Heart right ventricle (tissue), 16 donors: ENCODE measurements around the gene RIPK1. TPM values are rescaled to one million over a fixed set of nuclear protein-coding genes. Genes with fewer than 3 reads are reported as not detected.
A peak's percentile ranks its signal among the peaks of the same experiment; 100 is the strongest.
"Not testable (repeated sequence)": the region's sequence is repeated elsewhere in the genome, so short reads cannot be mapped to it uniquely, and the experiment has no call there.

Experiments
- ATAC-seq, 8 donors: fragments of 200-7000 bp; cut with Tn5 transposase; one replicate each; pipeline ENCODE4 v1.9.1; 2020; ENCODE audit warnings: mild to moderate bottlenecking in 8 of 8, moderate library complexity in 8 of 8, moderate number of reproducible peaks in 1 of 8
- DNase-seq, 2 donors: peaks; one replicate each; pipeline ENCODE4 v3.0.0-alpha.2; 2020
- H3K27ac ChIP-seq, 10 donors: fragments of 200-600 bp; sonication (generic) in 2 of 10; one replicate each; pipeline versions ENCODE4 v1.5.0 to v1.8.0; 2020 to 2022; ENCODE audit warnings: mild to moderate bottlenecking in 3 of 10
- H3K27me3 ChIP-seq, 7 donors: fragments of 200-600 bp; one replicate each; pipeline ENCODE4 v1.8.0; 2021 to 2022; ENCODE audit warnings: mild to moderate bottlenecking in 2 of 7
- H3K36me3 ChIP-seq, 9 donors: fragments of 200-600 bp; sonication (generic) in 1 of 9; one replicate each; pipeline versions ENCODE4 v1.5.0 to v1.8.0; 2020 to 2022; ENCODE audit warnings: mild to moderate bottlenecking in 2 of 9
- H3K4me1 ChIP-seq, 9 donors: fragments of 200-600 bp; sonication (generic) in 1 of 9; one replicate each; pipeline versions ENCODE4 v1.5.0 to v1.8.0; 2020 to 2022; ENCODE audit warnings: mild to moderate bottlenecking in 4 of 9
- H3K4me3 ChIP-seq, 10 donors: fragments of 200-600 bp; sonication (generic) in 2 of 10; one replicate each; pipeline versions ENCODE4 v1.5.0 to v1.8.0; 2020 to 2022; ENCODE audit warnings: mild to moderate bottlenecking in 7 of 10, moderate library complexity in 2 of 10
- H3K9me3 ChIP-seq, 11 donors: fragments of 200-600 bp in 10 of 11; sonication (generic) in 2 of 11; one replicate each; pipeline versions ENCODE4 v1.5.0 to v1.8.0; 2013 to 2022; ENCODE audit warnings: mild to moderate bottlenecking in 2 of 11, control low read depth in 1 of 11, moderate library complexity in 1 of 11
- CTCF ChIP-seq, 9 donors: fragments of 200-600 bp; sonication (generic) in 2 of 9; IDR thresholded peaks; one replicate each; pipeline versions ENCODE4 v1.5.0 to v1.8.0; 2021 to 2022; ENCODE audit warnings: antibody characterized with exemption in 9 of 9, mild to moderate bottlenecking in 5 of 9, moderate library complexity in 1 of 9
- WGBS, 2 donors: extraction: QIAGEN DNeasy Blood & Tissue Kit; methylation state at CpG; one replicate each; pipeline ENCODE4 v1.1.7; 2013; ENCODE audit warnings: inconsistent platforms in 1 of 2; 5-methylcytosine and 5-hydroxymethylcytosine counted together
- intact Hi-C, 10 donors: fragments of 100-400 bp; cut with DNase I; formaldehyde crosslinking; loops; one replicate each; pipeline versions ENCODE4 v1.11.1 to v1.14.2; 2022
- polyA plus RNA-seq, 2 donors: library from polyadenylated mRNA; stranded (reverse); fragments of 200-250 nt; gene quantifications; one replicate each; pipeline ENCODE4 v1.2.3, GENCODE V29; 2013
- total RNA-seq, 10 donors: library from RNA; stranded (reverse); fragmentation: NEBNext Ultra II Directional in 3 of 10; extraction: Animal tissue kit (Norgen Biotek cat#: 25700) in 3 of 10; gene quantifications; one replicate each; pipeline versions ENCODE4 v1.2.1 to v1.2.4, GENCODE V29; 2021 to 2023
- donor health status: Arrhythmogenic right ventricular cardiomyopathy.
- donor health status: ischemic (EF 13 %, LVEDD 7.1; RV severe dilation, severe dysfunction).
- donor health status: healthy with polysubstance abuse.
- donor health status: DM: no; HTN: yes; CAD: no.
- donor health status: DM: no; HTN: no; CAD: no.
- donor health status: ischemic (EF 25% LVEDD 6.9; RV normal size, moderate dysfunction).
- donor health status: ischemic (EF 25% LVEDD 5.7; RV mildly dilated, moderate dysfunction).
- donor health status: healthy.
- donor health status: DM: yes; HTN: yes; CAD: no.
- donor health status: Ischemic cardiomyopathy.
- donor health status: ischemic (EF 35%, LVEDD 5.7; RV mildly dilated, moderate dysfunction).
- donor health status: nonischemic (EF 11% LVEDD 7.7; RV severe dilation, severe dysfunction).
- donor health status: DM: yes; HTN: yes; CAD: no.
- donor health status: PGD.
- donor health status: ischemic (EF 29% LVEDD 5.4; RV normal size, mild dysfunction).
- donor health status: nonischemic (EF 23%, LVEDD 6.1; RV moderate dilation, normal function).

RIPK1 gene
- total and polyA plus RNA-seq, 12 donors, result 5.1 to 12.9 (median 6.4) TPM

- Histone ChIP-seq H3K36me3 (no peaks in the 10 kb centered on the region), H3K4me3 (peak overlapping the region in 3 of 10 donors; percentile 56 to 65 (median 58)), H3K4me1 (peaks cover 0 to 32% (median 19%) of the 10 kb centered on the region in 9 donors), H3K27me3 (no peaks in the 10 kb centered on the region), H3K9me3 (no peaks in the 10 kb centered on the region), H3K27ac (peak overlapping the region in 1 of 10 donors; percentile 88)
- intact Hi-C loops, result loop anchor here in 7 of 10 donors (1.0 to 10.0 kb wide), 7 partner anchors 28 to 208 kb away; partner anchors contain the start of genes NQO2 (in 4 of the 7) and SERPINB1 (in 4 of the 7)
- 80 to 85% methylated on average over 17 of the region's 17 CpGs for WGBS, 2 donors
- no peak for TF ChIP-seq CTCF (IDR thresholded peaks at IDR 0.05)
- ATAC-seq (no peak), DNase-seq (no peak)
These were observed 15.6 kb upstream of the RIPK1 start for GRCh38 chr6:3052481-3053230.

DNA sequence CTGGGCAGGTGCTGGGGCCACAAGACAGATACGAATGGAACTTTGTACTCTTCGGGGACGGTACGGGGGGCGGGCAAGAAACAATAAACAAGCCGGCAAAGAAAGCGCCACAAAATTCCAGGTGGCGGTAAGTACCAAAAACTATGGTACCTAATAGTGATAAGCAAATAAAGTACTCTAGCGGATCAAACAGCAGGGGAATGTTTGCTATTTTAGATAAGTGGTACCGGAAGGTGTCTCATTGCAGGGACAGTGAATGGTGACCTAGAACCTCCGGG, 15.1 kb upstream of the RIPK1 start:
- Histone ChIP-seq H3K27me3 (no peaks in the 10 kb centered on the region), H3K9me3 (no peaks in the 10 kb centered on the region), H3K4me3 (peak overlapping the region in 9 of 10 donors; percentile 33 to 65 (median 52)), H3K36me3 (no peaks in the 10 kb centered on the region), H3K4me1 (peaks cover 0 to 32% (median 19%) of the 10 kb centered on the region in 9 donors), H3K27ac (peak overlapping the region in 9 of 10 donors; percentile 14 to 88 (median 62))
- intact Hi-C loops, result loop anchor here in 7 of 10 donors (1.0 to 10.0 kb wide), 7 partner anchors 29 to 208 kb away; partner anchors contain the start of genes NQO2 (in 4 of the 7) and SERPINB1 (in 4 of the 7)
- DNase-seq (no peak), ATAC-seq (no peak)
- no peak for TF ChIP-seq CTCF (IDR thresholded peaks at IDR 0.05)
- 65 to 75% methylated on average over 11 of the region's 11 CpGs for WGBS, 2 donors

DNA sequence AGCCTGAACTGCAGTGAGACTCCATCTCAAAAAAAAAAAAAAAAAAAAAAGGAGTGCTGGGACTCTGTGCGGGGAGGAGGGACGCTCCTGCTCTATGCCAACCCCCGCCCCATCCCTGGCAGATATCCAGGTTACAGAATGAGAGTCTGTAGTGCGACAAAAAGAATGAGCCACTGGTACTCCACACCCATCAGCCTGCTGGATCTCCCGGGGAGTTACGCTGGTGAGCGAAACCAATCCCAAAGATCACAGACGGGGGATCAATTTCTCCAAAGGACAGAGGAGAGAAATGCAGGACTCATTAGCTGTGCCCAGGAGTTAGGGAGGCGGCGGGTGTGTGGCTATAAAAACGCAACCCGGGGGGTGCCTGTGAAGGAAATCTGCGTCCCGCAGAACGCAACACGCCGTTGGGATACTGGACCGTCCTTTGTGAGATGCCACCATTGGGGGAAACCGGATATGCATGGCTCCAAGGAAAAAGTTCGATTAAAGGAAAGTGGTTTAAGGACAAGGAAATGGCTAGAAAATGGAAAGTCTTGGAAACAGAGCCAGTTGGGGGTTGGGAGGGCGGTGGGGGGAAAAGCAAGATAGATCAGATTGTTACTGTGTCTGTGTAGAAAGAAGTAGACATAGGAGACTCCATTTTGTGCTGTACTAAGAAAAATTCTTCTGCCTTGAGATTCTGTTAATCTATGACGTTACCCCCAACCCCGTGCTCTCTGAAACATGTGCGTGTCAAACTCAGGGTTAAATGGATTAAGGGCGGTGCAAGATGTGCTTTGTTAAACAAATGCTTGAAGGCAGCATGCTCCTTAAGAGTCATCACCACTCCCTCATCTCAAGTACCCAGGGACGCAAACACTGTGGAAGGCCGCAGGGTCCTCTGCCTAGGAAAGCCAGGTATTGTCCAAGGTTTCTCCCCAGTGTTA, 13.8 kb upstream of the RIPK1 start:
- Histone ChIP-seq H3K4me3 (peak overlapping the region in 9 of 10 donors; percentile 33 to 65 (median 52)), H3K27ac (peak overlapping the region in 5 of 10 donors; percentile 17 to 88 (median 60)), H3K4me1 (peaks cover 0 to 32% (median 19%) of the 10 kb centered on the region in 9 donors)
- not testable (repeated sequence) for H3K36me3 ChIP-seq, H3K27me3 ChIP-seq, H3K9me3 ChIP-seq
- peak; percentile 51 to 61 for DNase-seq
- 33 to 64% methylated on average over 27 of the region's 27 CpGs for WGBS, 2 donors
- ATAC-seq, result peak in 7 of 8 donors; percentile 2 to 48 (median 9)
- intact Hi-C loops, result loop anchor here in 7 of 10 donors (1.0 to 10.0 kb wide), 6 partner anchors 37 to 212 kb away; partner anchors contain the start of gene SERPINB1 (in 5 of the 7)

DNA sequence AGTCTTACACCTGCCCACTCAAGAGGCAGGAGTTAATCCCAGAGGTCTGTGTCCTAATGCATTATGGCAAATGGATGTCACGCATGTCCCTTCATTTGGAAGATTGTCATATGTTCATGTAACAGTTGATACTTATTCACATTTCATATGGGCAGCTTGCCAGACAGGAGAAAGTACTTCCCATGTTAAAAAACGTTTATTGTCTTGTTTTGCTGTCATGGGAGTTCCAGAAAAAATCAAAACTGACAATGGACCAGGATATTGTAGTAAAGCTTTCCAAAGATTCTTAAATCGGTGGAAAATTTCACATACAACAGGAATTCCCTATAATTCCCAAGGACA, 13.2 kb upstream of the RIPK1 start:
- 43 to 56% methylated on average over 3 of the region's 3 CpGs for whole genome bisulfite sequencing, 2 donors
- peak overlapping the region in 1 of 10 donors; percentile 41 for H3K27ac ChIP-seq

More for the DNA sequence above, 13.2 kb upstream of the RIPK1 start:
- not testable (repeated sequence) for H3K36me3 ChIP-seq, H3K4me3 ChIP-seq, DNase-seq, H3K27me3 ChIP-seq, H3K9me3 ChIP-seq, ATAC-seq
- H3K4me1 ChIP-seq, result peaks cover 0 to 32% (median 19%) of the 10 kb centered on the region in 9 donors
- intact Hi-C loops, result loop anchor here in 6 of 10 donors (1.0 to 10.0 kb wide), 4 partner anchors 57 to 213 kb away; partner anchors contain the start of gene SERPINB1 (in 5 of the 6)
